Heart left ventricle (tissue), 16 donors: ENCODE measurements around the gene SNCA. TPM values are rescaled to one million over a fixed set of nuclear protein-coding genes. Genes with fewer than 3 reads are reported as not detected.

ENCODE experiments used
- ATAC-seq, 4 donors: fragments of 200-7000 bp; cut with Tn5 transposase; one replicate each; pipeline ENCODE4 v1.9.1; 2020 to 2022; ENCODE audit warnings: moderate library complexity in 4 of 4, mild to moderate bottlenecking in 3 of 4, moderate number of reproducible peaks in 1 of 4
- DNase-seq, 5 donors: peaks; one replicate each; pipeline ENCODE4 v3.0.0-alpha.2; 2020
- H3K27ac ChIP-seq, 12 donors: fragments of 200-600 bp; sonication (generic) in 4 of 12; one replicate each; pipeline versions ENCODE4 v1.5.0 to v1.8.0; 2016 to 2022; ENCODE audit warnings: mild to moderate bottlenecking in 2 of 12
- H3K27me3 ChIP-seq, 9 donors: fragments of 200-600 bp; sonication (generic) in 2 of 9; one replicate each; pipeline versions ENCODE4 v1.5.1 to v1.8.0; 2016 to 2022; ENCODE audit warnings: mild to moderate bottlenecking in 3 of 9
- H3K36me3 ChIP-seq, 9 donors: fragments of 200-600 bp; sonication (generic) in 2 of 9; one replicate each; pipeline versions ENCODE4 v1.5.0 to v1.8.0; 2018 to 2022; ENCODE audit warnings: mild to moderate bottlenecking in 2 of 9
- H3K4me1 ChIP-seq, 12 donors: fragments of 200-600 bp; sonication (generic) in 4 of 12; one replicate each; pipeline versions ENCODE4 v1.5.0 to v1.8.0; 2016 to 2022; ENCODE audit warnings: mild to moderate bottlenecking in 3 of 12
- H3K4me3 ChIP-seq, 12 donors: fragments of 200-600 bp; sonication (generic) in 4 of 12; one replicate each; pipeline versions ENCODE4 v1.5.0 to v1.8.0; 2017 to 2022; ENCODE audit warnings: mild to moderate bottlenecking in 9 of 12, moderate library complexity in 4 of 12
- H3K9me3 ChIP-seq, 12 donors: fragments of 200-600 bp; sonication (generic) in 4 of 12; one replicate each; pipeline versions ENCODE4 v1.5.0 to v1.8.0; 2016 to 2022; ENCODE audit warnings: mild to moderate bottlenecking in 1 of 12
- CTCF ChIP-seq, 12 donors: fragments of 200-600 bp; sonication (generic) in 4 of 12; IDR thresholded peaks; one replicate each; pipeline versions ENCODE4 v1.5.0 to v1.8.0; 2018 to 2022; ENCODE audit warnings: antibody characterized with exemption in 12 of 12, mild to moderate bottlenecking in 5 of 12
- POLR2A ChIP-seq, 2 donors: fragments of 450-650 bp; IDR thresholded peaks; one replicate each; pipeline ENCODE4 v1.6.1; 2017; ENCODE audit warnings: antibody characterized with exemption in 2 of 2, mild to moderate bottlenecking in 2 of 2, moderate library complexity in 2 of 2
- WGBS, 4 donors: extraction: QIAGEN DNeasy Blood & Tissue Kit in 2 of 4; methylation state at CpG; one replicate each; pipeline versions ENCODE4 v1.1.5 to v1.1.7; 2013 to 2018; 5-methylcytosine and 5-hydroxymethylcytosine counted together
- intact Hi-C, 10 donors: fragments of 100-400 bp; cut with DNase I; formaldehyde crosslinking; loops; one replicate each; pipeline versions ENCODE4 v1.11.1 to v1.14.2; 2022
- polyA plus RNA-seq, 2 donors: library from polyadenylated mRNA; stranded (reverse); fragments of 200-250 nt; gene quantifications; one replicate each; pipeline ENCODE4 v1.2.3, GENCODE V29; 2013
- total RNA-seq, 9 donors: library from RNA; depleted of rRNA in 2 of 9; stranded (reverse); fragments of >200 nt in 2 of 9; fragmentation: NEBNext Ultra II Directional in 3 of 9; extraction: Animal tissue kit (Norgen Biotek cat#: 25700) in 3 of 9; gene quantifications; one replicate each; pipeline versions ENCODE4 v1.1.0 to v1.2.4, GENCODE V29; 2016 to 2023
- donor health status: ischemic (EF 13 %, LVEDD 7.1; RV severe dilation, severe dysfunction).
- donor health status: healthy with polysubstance abuse.
- donor health status: DM: no; HTN: yes; CAD: no.
- donor health status: DM: no; HTN: no; CAD: no.
- donor health status: ischemic (EF 25% LVEDD 6.9; RV normal size, moderate dysfunction).
- donor health status: ischemic (EF 25% LVEDD 5.7; RV mildly dilated, moderate dysfunction).
- donor health status: healthy.
- donor health status: DM: yes; HTN: yes; CAD: no.
- donor health status: ischemic (EF 35%, LVEDD 5.7; RV mildly dilated, moderate dysfunction).
- donor health status: nonischemic (EF 11% LVEDD 7.7; RV severe dilation, severe dysfunction).
- donor health status: DM: yes; HTN: yes; CAD: no.
- donor health status: PGD.
- donor health status: ischemic (EF 29% LVEDD 5.4; RV normal size, mild dysfunction).
- donor health status: nonischemic (EF 23%, LVEDD 6.1; RV moderate dilation, normal function).

Gene SNCA
- total and polyA plus RNA-seq, 11 donors, result 2.3 to 27.9 (median 5.5) TPM

GRCh38 chr4:89876548-89876947 is 39.6 kb upstream of the SNCA start:
- Histone ChIP-seq H3K27ac (no peak overlapping the region), H3K36me3 (no peaks in the 10 kb centered on the region), H3K27me3 (no peaks in the 10 kb centered on the region), H3K9me3 (no peaks in the 10 kb centered on the region), H3K4me3 (no peak overlapping the region), H3K4me1 (no peaks in the 10 kb centered on the region)
- 79 to 91% (median 87%) methylated on average over 3 of the region's 3 CpGs for WGBS, 4 donors
- ATAC-seq (no peak), DNase-seq (no peak)
- intact Hi-C loops, result loop anchor here in 4 of 10 donors (10.0 kb wide), 3 partner anchors 212 to 392 kb away; no protein-coding TSS in a partner anchor
- TF ChIP-seq CTCF (IDR thresholded peaks at IDR 0.05) (no peak), POLR2A (IDR thresholded peaks at IDR 0.05) (no peak)

- Histone ChIP-seq H3K27me3 (no peaks in the 10 kb centered on the region), H3K4me3 (no peak overlapping the region), H3K9me3 (peaks cover 0 to 2% (median 0%) of the 10 kb centered on the region in 12 donors), H3K36me3 (no peaks in the 10 kb centered on the region), H3K4me1 (no peaks in the 10 kb centered on the region), H3K27ac (no peak overlapping the region)
- TF ChIP-seq POLR2A (IDR thresholded peaks at IDR 0.05), result no peak
- no peak for TF ChIP-seq CTCF (IDR thresholded peaks at IDR 0.05)
- intact Hi-C loops, result loop anchor here in 6 of 10 donors (5.0 to 10.0 kb wide), 5 partner anchors 206 to 386 kb away; no protein-coding TSS in a partner anchor
- ATAC-seq, result no peak
- 88 to 97% (median 95%) methylated on average over 1 of the region's 1 CpG for WGBS, 4 donors
- DNase-seq, result no peak
These were observed 34.2 kb upstream of the SNCA start for GRCh38 chr4:89871211-89871610.

GRCh38 chr4:89868999-89869589 is 32.1 kb upstream of the SNCA start:
- TF ChIP-seq CTCF (IDR thresholded peaks at IDR 0.05) (peak; percentile 22 to 68 (median 48)), POLR2A (IDR thresholded peaks at IDR 0.05) (no peak)
- no peaks in the 10 kb centered on the region for H3K36me3 ChIP-seq
- no peak for ATAC-seq
- no peak for DNase-seq
- 64 to 69% (median 66%) methylated on average over 2 of the region's 2 CpGs for WGBS, 4 donors
- no peak overlapping the region for H3K27ac ChIP-seq
- no peaks in the 10 kb centered on the region for H3K27me3 ChIP-seq
- intact Hi-C loops, result loop anchor here in 2 of 10 donors (2.0 to 10.0 kb wide), 2 partner anchors 210 to 214 kb away; no protein-coding TSS in a partner anchor
- no peaks in the 10 kb centered on the region for H3K4me1 ChIP-seq
- H3K4me3 ChIP-seq, result no peak overlapping the region
- peaks cover 0 to 2% (median 0%) of the 10 kb centered on the region in 12 donors for H3K9me3 ChIP-seq

- DNase-seq (no peak), ATAC-seq (no peak)
- intact Hi-C loops, result loop anchor here in 2 of 10 donors (2.0 to 10.0 kb wide), 2 partner anchors 209 to 213 kb away; no protein-coding TSS in a partner anchor
- Histone ChIP-seq H3K9me3 (peaks cover 0 to 2% (median 0%) of the 10 kb centered on the region in 12 donors), H3K4me3 (no peak overlapping the region), H3K27me3 (no peaks in the 10 kb centered on the region), H3K27ac (no peak overlapping the region), H3K36me3 (no peaks in the 10 kb centered on the region), H3K4me1 (no peaks in the 10 kb centered on the region)
- no peak for TF ChIP-seq POLR2A (IDR thresholded peaks at IDR 0.05)
- no peak for TF ChIP-seq CTCF (IDR thresholded peaks at IDR 0.05)
These were observed 31.3 kb upstream of the SNCA start for GRCh38 chr4:89868276-89868675.
